Activated naive CD4-positive, alpha-beta T cell treated with anti-CD3 and anti-CD28 coated beads, Interleukin-2, amount 50 U/mL, for 72 hours (primary cell): ENCODE measurements around the gene PTTG1IP2. TPM values are rescaled to one million over a fixed set of nuclear protein-coding genes. Genes with fewer than 3 reads are reported as not detected.
A peak's percentile ranks its signal among the peaks of the same experiment; 100 is the strongest.
"Not testable (repeated sequence)": the region's sequence is repeated elsewhere in the genome, so short reads cannot be mapped to it uniquely, and the experiment has no call there.

Experiments
- ATAC-seq, 2 donors: fragments of 150-1000 bp; cut with Tn5 transposase; 2 replicates each; pipeline ENCODE4 v1.10.0; 2021; ENCODE audit warnings: mild to moderate bottlenecking in 2 of 2, moderate library complexity in 2 of 2
- DNase-seq, 2 donors: peaks; one replicate each; pipeline ENCODE4 v3.0.0; 2021 to 2022; ENCODE audit warnings: low spot score in 2 of 2
- H3K27ac Mint-ChIP-seq, 2 donors: one replicate each; pipeline ENCODE4 v1.8.0; 2022; ENCODE audit warnings: mild to moderate bottlenecking in 2 of 2, mixed read lengths in 2 of 2
- H3K36me3 Mint-ChIP-seq, 2 donors: one replicate each; pipeline ENCODE4 v1.8.0; 2022; ENCODE audit warnings: mixed read lengths in 2 of 2
- H3K9me3 Mint-ChIP-seq, 2 donors: one replicate each; pipeline ENCODE4 v1.8.0; 2022; ENCODE audit warnings: mixed read lengths in 2 of 2
- total RNA-seq, 2 donors: library from RNA; stranded (reverse); gene quantifications; one replicate each; pipeline ENCODE4 v1.2.3, GENCODE V29; 2022

PTTG1IP2 gene
- not detected for total RNA-seq

- Mint-ChIP-seq H3K9me3 (peaks cover 8 to 15% of the 10 kb centered on the region in 2 donors), H3K36me3 (peaks cover 13 to 16% of the 10 kb centered on the region in 2 donors), H3K27ac (no peak within 1 kb of the TSS)
- DNase-seq (no peak), ATAC-seq (no peak)
These were observed at the start of gene PTTG1IP2 for GRCh38 chr7:90469554-90469953. Gene PTTG1IP2, plus strand, starts transcription at chr7:90469639. Its CDS starts 148 bp downstream, at chr7:90469787.

GRCh38 chr7:90421651-90422050 lies 47.8 kb upstream of the PTTG1IP2 start:
- Mint-ChIP-seq H3K36me3 (peaks cover 0 to 4% of the 10 kb centered on the region in 2 donors), H3K9me3 (no peaks in the 10 kb centered on the region), H3K27ac (no peak overlapping the region)
- no peak for ATAC-seq
- no peak for DNase-seq

GRCh38 chr7:90424720-90425119 lies 44.7 kb upstream of the PTTG1IP2 start:
- Mint-ChIP-seq H3K9me3 (no peaks in the 10 kb centered on the region), H3K27ac (peak overlapping the region; percentile 1 to 12), H3K36me3 (peaks cover 0 to 4% of the 10 kb centered on the region in 2 donors)
- no peak for DNase-seq
- peak; percentile 86 to 93 for ATAC-seq

DNA sequence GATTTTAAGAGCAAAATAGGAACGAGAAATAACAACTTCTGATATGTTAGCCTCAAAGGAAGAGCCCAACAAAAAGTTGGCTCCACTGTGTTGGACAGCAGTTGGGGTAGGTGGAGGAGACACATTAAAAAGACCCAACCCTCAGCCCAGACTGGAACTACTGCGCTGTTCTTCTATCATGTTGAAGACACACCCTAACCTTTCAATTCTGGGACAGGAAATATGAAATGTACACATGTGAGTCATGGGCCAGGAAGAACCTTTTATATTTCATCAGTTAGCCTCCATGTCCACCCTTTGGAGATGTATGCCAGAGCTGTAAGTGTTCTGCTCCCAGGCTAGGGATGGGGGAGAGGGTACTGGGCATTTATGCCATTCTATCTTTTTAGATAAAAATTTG lies 44.1 kb upstream of the PTTG1IP2 start:
- no peaks in the 10 kb centered on the region for H3K9me3 Mint-ChIP-seq
- ATAC-seq (peak; percentile 53 to 74), DNase-seq (no peak)
- H3K27ac Mint-ChIP-seq, result peak overlapping the region; percentile 1 to 12
- H3K36me3 Mint-ChIP-seq, result peaks cover 0 to 4% of the 10 kb centered on the region in 2 donors

GRCh38 chr7:90430614-90431460 lies 38.6 kb upstream of the PTTG1IP2 start:
- Mint-ChIP-seq H3K36me3 (peaks cover 0 to 6% of the 10 kb centered on the region in 2 donors), H3K9me3 (no peaks in the 10 kb centered on the region), H3K27ac (peak overlapping the region in 1 of 2 donors; percentile 49)
- no peak for ATAC-seq
- DNase-seq, result no peak

DNA sequence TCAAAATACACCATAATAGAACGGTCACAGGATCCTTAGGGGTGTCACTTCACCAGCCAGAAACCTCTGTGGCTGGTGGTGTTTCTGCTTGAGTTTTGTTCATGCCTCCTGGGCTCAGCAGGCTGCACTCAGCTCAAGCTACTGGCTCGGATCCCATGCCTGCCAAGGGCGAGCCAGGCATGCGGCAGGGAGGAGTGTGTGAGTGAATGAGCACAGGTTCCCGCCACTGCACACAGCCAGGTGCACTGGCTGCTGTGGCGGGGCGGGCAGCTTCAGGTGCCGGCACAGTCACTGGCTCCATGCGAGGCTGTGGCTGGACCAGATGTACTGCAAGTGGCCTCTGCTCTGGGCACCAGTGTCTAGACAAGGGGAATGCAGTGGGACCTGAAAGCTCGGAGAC lies 36.7 kb upstream of the PTTG1IP2 start:
- ATAC-seq (no peak), DNase-seq (no peak)
- Mint-ChIP-seq H3K9me3 (no peaks in the 10 kb centered on the region), H3K36me3 (peaks cover 0 to 6% of the 10 kb centered on the region in 2 donors), H3K27ac (no peak overlapping the region)

DNA sequence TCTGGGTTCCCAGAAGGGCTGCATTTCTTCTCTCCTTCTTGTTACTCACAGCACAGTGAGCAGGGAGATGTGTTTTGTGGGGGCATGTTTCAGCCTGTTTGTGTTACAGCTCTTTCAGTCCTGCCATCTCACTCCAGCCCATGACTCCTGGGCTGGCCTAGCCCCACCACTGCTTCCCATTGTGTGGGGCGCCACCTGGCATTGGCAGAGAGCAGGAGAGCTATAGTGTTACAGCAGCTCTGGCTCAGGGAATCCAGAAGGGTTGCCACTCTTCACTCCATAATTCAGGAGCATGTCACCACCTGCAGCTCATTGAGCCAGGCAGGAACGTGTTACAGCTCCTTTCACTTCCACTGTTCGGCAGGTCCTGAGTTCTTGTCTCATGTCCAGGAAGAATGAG lies 36.2 kb upstream of the PTTG1IP2 start:
- H3K9me3 Mint-ChIP-seq, result no peaks in the 10 kb centered on the region
- ATAC-seq (no peak), DNase-seq (no peak)
- H3K36me3 Mint-ChIP-seq, result peaks cover 0 to 6% of the 10 kb centered on the region in 2 donors
- H3K27ac Mint-ChIP-seq, result no peak overlapping the region

GRCh38 chr7:90445633-90446032 lies 23.8 kb upstream of the PTTG1IP2 start:
- Mint-ChIP-seq H3K9me3 (no peaks in the 10 kb centered on the region), H3K27ac (no peak overlapping the region), H3K36me3 (no peaks in the 10 kb centered on the region)
- DNase-seq (no peak), ATAC-seq (no peak)

DNA sequence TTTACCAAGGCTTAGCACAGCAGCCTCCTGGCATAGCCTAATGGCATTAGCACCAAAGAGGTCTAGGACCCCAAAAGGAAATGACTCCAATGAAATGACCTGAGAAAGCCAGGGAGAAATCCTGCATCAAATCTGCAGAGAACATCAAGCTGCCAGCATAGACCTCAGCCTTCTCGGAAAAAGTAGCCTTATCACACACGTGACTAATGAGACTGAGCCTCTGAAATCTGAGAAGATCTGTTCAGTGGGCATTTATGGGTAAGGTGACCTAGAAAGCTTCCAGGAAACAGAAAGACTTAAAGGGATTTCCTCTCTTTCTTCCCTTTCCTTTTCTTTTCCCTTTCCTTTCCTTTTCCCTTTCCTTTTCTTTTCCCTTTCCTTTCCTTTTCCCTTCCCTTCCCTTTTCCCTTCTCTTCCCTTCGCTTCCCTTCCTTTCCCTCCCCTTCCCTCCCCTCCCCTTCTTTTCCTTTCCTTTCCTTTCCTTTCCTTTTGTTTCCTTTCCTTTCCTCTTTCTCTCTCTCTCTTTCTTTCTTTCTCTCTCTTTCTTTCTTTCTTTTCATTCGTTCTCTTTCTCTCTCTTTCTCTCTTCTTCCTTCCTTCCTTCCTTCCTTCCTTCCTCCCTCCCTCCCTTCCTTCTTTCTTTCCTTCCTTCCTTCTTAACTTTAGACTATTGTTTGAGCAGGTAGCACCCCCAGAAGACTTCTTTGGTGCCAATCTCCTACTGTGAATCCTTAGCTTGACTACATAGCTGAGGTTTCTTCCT lies 23.1 kb upstream of the PTTG1IP2 start:
- no peak overlapping the region for H3K27ac Mint-ChIP-seq
- H3K36me3 Mint-ChIP-seq, result no peaks in the 10 kb centered on the region
- H3K9me3 Mint-ChIP-seq, result no peaks in the 10 kb centered on the region
- DNase-seq (no peak), ATAC-seq (no peak)

DNA sequence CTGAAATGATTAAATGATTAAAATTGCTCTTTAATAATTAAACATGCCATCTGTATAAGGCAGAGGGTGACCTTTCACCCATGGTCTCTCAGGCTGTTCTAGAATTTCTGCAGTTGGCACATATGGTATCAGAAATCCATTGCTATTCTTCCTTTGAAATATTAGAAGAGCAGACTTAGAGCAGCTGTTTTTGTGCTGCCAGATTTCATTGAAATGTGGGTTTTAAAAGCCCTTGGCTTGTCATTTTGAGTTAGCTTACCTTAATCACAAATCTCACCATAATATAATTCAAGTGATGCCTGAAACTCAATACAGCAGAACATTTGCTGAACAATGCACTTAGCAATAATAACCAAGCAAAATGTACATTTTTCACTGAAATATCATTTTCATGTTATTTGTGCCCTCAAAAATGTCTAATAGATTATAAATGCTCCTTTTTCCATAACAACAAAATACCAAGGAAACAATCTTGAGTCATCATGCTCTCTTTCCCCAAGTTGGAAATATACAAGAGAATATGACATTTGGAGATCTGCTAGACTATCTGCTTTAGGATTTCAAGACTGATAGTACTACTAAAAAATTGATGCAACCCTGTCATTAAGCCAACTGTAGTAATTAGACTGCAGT lies 16.1 kb upstream of the PTTG1IP2 start:
- no peaks in the 10 kb centered on the region for H3K36me3 Mint-ChIP-seq
- ATAC-seq (no peak), DNase-seq (no peak)
- no peak overlapping the region for H3K27ac Mint-ChIP-seq
- H3K9me3 Mint-ChIP-seq, result no peaks in the 10 kb centered on the region

DNA sequence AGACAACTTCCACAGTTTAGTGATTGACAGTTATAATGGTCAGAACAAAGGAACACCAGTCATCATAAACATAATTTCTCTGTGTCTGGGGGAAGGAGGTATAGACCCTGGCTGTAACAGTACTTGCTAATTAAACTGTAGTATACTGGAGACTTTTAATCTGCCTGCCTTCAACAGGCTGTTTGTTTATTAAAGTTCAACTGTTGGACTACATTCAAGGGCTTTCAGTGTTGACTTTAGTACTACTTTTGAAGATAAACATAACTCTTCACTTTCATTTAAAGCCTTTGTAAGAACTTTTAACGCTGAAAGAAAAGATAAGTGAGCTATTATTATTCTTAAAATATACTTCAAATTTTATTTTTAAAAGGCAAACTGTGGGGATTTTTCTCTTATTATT lies 15.5 kb upstream of the PTTG1IP2 start:
- no peak for DNase-seq
- no peaks in the 10 kb centered on the region for H3K9me3 Mint-ChIP-seq
- ATAC-seq, result no peak
- no peak overlapping the region for H3K27ac Mint-ChIP-seq
- no peaks in the 10 kb centered on the region for H3K36me3 Mint-ChIP-seq

DNA sequence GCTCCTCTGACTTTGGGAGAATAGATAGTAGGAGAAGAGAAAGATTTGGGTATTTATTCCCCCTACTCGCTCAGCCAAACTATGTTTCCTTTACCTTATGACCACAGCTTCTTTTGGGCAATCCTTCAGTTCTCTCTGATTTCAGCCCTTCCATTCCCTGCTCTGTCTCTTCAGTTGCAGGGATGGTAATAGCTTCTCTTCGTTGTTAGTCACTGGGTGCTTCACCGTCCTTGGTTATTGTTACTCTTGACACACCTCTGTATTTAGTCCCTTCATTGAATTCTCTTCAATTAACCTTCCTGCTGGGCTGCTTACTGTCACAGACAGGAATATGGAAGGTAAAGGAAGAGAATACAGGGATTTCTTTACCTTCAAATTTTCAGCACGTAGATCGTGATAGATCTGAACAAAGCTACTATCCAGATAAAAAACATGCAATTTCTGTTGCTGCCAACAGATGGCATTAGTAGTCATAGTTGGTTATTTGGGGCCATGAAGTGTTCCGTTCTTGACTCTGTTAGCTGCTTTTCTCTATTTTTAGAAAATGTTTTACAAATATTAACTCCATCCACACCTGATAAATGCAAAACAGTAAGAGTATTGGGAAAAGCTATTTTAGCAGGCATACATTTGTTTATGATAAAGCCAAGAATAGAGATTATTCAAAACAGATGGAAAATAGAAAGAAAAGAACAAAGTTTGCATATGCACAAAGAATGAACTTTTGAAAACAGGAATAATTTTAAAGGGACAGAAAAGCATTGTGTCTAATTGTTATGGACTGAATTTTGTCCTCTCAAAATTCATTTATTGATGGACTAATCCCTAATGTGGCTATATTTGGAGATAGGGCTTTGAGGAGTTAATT lies 14.0 kb upstream of the PTTG1IP2 start:
- H3K27ac Mint-ChIP-seq, result no peak overlapping the region
- no peaks in the 10 kb centered on the region for H3K36me3 Mint-ChIP-seq
- no peak for DNase-seq
- peak; percentile 45 to 61 for ATAC-seq
- no peaks in the 10 kb centered on the region for H3K9me3 Mint-ChIP-seq

DNA sequence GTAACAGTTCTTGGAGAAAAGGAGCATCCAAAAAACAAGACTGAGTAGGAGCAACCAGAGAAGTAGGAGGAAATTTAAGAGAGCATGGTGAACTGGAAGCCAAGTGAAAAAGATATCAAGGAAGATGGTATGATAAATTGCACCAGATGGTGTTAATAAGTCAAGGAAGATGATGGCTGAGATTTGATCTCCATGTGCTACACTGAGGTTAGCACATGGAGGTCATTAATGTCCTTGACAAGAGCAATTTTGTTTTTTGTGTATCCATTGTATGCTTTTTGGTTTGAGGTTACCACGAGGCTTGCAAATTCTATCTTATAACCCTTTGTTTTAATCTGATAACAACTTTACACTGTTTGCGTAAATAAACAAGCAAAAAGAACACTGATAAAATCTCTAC lies 11.3 kb upstream of the PTTG1IP2 start:
- no peak for DNase-seq
- Mint-ChIP-seq H3K9me3 (peaks cover 0 to under 1% of the 10 kb centered on the region in 2 donors), H3K27ac (no peak overlapping the region), H3K36me3 (peaks cover under 1% of the 10 kb centered on the region in 2 donors)
- no peak for ATAC-seq

GRCh38 chr7:90459888-90460287 lies 9.6 kb upstream of the PTTG1IP2 start:
- H3K9me3 Mint-ChIP-seq, result peaks cover 8 to 9% of the 10 kb centered on the region in 2 donors
- ATAC-seq, result no peak

DNA sequence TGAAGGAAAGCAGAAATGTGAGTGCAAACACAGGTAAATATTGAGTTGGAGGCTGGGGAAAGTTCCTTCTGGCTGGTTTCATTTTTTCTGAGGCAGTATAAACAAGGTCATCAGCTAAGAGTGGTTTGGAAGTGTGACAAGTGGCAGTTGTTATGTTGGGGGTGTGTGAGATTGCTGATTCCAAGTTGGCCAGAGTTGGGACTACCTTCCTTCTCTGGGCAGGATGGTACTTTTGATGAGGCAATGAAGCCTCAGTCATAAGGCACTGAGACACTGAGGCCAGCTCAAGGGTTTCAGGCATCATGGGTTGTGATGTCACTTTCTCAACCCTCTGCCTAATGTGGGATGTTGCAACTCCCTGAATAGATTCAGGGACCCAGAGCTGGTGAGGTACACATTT lies 8.2 kb upstream of the PTTG1IP2 start:
- no peak for DNase-seq
- Mint-ChIP-seq H3K9me3 (peaks cover 16 to 21% of the 10 kb centered on the region in 2 donors), H3K27ac (no peak overlapping the region), H3K36me3 (peaks cover 23 to 31% of the 10 kb centered on the region in 2 donors)
- ATAC-seq, result peak in 1 of 2 donors; percentile 18

More at GRCh38 chr7:90459888-90460287, 9.6 kb upstream of the PTTG1IP2 start:
- no peak for DNase-seq
- Mint-ChIP-seq H3K36me3 (peaks cover 11 to 19% of the 10 kb centered on the region in 2 donors), H3K27ac (no peak overlapping the region)

DNA sequence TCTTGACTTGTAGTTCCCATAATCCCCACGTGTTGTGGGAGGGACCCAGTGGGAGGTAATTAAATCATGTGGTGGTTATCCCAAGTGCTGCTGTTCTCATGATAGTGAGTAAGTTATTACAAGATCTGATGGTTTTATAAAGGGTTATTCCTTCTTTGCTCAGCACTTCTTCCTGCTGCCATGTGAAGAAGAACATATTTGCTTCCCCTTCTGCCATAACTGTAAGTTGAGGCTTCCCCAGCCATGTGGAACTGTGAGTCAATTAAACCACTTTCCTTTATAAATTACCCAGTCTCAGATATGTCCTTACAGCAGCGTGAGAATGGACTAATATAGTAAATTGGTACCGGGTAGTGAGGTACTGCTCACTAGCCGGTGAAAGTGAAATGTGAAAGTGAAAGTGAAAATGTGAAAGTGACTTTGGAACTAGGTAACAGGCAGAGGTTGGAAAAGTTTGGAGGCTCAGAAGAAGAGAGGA lies 6.2 kb upstream of the PTTG1IP2 start:
- Mint-ChIP-seq H3K27ac (peak overlapping the region in 1 of 2 donors; percentile 64), H3K36me3 (peaks cover 23 to 31% of the 10 kb centered on the region in 2 donors), H3K9me3 (peaks cover 16 to 21% of the 10 kb centered on the region in 2 donors)
- peak in 1 of 2 donors; percentile 65 for ATAC-seq
- DNase-seq, result not testable (repeated sequence)
